GM19240 (cell line): ENCODE measurements around the gene KRR1.
"Not testable (repeated sequence)": the region's sequence is repeated elsewhere in the genome, so short reads cannot be mapped to it uniquely, and the experiment has no call there.

Source experiments
- DNase-seq: peaks from one replicate; pipeline ENCODE4 v3.0.0; 2011; ENCODE audit warnings: low spot score; ENCODE audit not compliant: insufficient read length

Gene KRR1

GRCh38 chr12:75525263-75525662, 13.9 kb upstream of the KRR1 start:
- DNase-seq: no peak

GRCh38 chr12:75522124-75522523, 10.7 kb upstream of the KRR1 start:
- DNase-seq: not testable (repeated sequence)

- not testable (repeated sequence) for DNase-seq
Observed at GRCh38 chr12:75521224-75521623, 9.8 kb upstream of the KRR1 start.

- no peak for DNase-seq
Observed at GRCh38 chr12:75509621-75510020, 1.8 kb downstream of the KRR1 start.

GRCh38 chr12:75508159-75508558, 3.2 kb downstream of the KRR1 start:
- no peak for DNase-seq

- no peak for DNase-seq
Observed at GRCh38 chr12:75507086-75507485, 4.3 kb downstream of the KRR1 start.

GRCh38 chr12:75505706-75506312, 5.6 kb downstream of the KRR1 start:
- no peak for DNase-seq

GRCh38 chr12:75503866-75504265, 7.5 kb downstream of the KRR1 start:
- no peak for DNase-seq

GRCh38 chr12:75503459-75503858, 8.0 kb downstream of the KRR1 start:
- no peak for DNase-seq

GRCh38 chr12:75491169-75491568, 20.2 kb downstream of the KRR1 start:
- DNase-seq: no peak

- DNase-seq: no peak
Observed at GRCh38 chr12:75489613-75490210, 21.7 kb downstream of the KRR1 start.

- DNase-seq: no peak
Observed at GRCh38 chr12:75489187-75489586, 22.2 kb downstream of the KRR1 start.

GRCh38 chr12:75488553-75488952, 22.9 kb downstream of the KRR1 start:
- no peak for DNase-seq

GRCh38 chr12:75487308-75487707, 24.1 kb downstream of the KRR1 start:
- DNase-seq: no peak

- DNase-seq: not testable (repeated sequence)
Observed at GRCh38 chr12:75484450-75484849, 27.0 kb downstream of the KRR1 start.

- no peak for DNase-seq
Observed at GRCh38 chr12:75483431-75483830, 28.0 kb downstream of the KRR1 start.

- no peak for DNase-seq
Observed at GRCh38 chr12:75482646-75483045, 28.8 kb downstream of the KRR1 start.

GRCh38 chr12:75481774-75482173, 29.6 kb downstream of the KRR1 start:
- no peak for DNase-seq

GRCh38 chr12:75481013-75481705, 30.2 kb downstream of the KRR1 start:
- DNase-seq: no peak

- DNase-seq: no peak
Observed at GRCh38 chr12:75480469-75480949, 30.9 kb downstream of the KRR1 start, which contains the start of gene GLIPR1. GLIPR1 (plus strand) TSS chr12:75480755; CDS start chr12:75480881, 126 bp downstream.

- no peak for DNase-seq
Observed at GRCh38 chr12:75479963-75480461, 31.4 kb downstream of the KRR1 start.

GRCh38 chr12:75478116-75478794, 33.2 kb downstream of the KRR1 start:
- no peak for DNase-seq
